K562 (cell line): ENCODE results near the gene GPATCH4. TPM values are rescaled to one million over a fixed set of nuclear protein-coding genes. Genes with fewer than 3 reads are reported as not detected.

ENCODE experiments used
- ARHGAP35 ChIP-seq: fragments of 450-650 bp; IDR thresholded peaks from 2 replicates; pipeline ENCODE4 v1.6.1; 2018; ENCODE audit not compliant: partially characterized antibody
- CTCFL ChIP-seq: IDR thresholded peaks from 2 replicates; pipeline ENCODE4 v1.6.1; 2011; ENCODE audit warnings: borderline replicate concordance, low read depth, mild to moderate bottlenecking, moderate library complexity, low read length; ENCODE audit not compliant: insufficient read depth, poor library complexity, severe bottlenecking
- E2F4 ChIP-seq: sonication (generic); formaldehyde crosslinking; IDR thresholded peaks from 2 replicates; pipeline ENCODE4 v1.8.0; 2022; ENCODE audit warnings: mild to moderate bottlenecking, low read depth, missing genetic modification reagents
- FOXP1 ChIP-seq: sonication (generic); formaldehyde crosslinking; IDR thresholded peaks from 2 replicates; pipeline ENCODE4 v1.8.0; 2022; ENCODE audit warnings: mild to moderate bottlenecking, missing genetic modification reagents
- HLTF ChIP-seq: fragments of 450-650 bp; IDR thresholded peaks from 2 replicates; pipeline ENCODE4 v1.6.1; 2016
- HNRNPL ChIP-seq: fragments of 200-400 bp; formaldehyde crosslinking; IDR thresholded peaks from 2 replicates; pipeline ENCODE4 v1.6.1; 2017; ENCODE audit warnings: low read depth, mild to moderate bottlenecking, low read length
- MAX ChIP-seq: sonication (generic); formaldehyde crosslinking; IDR thresholded peaks from 2 replicates; pipeline ENCODE4 v1.9.0; 2022; ENCODE audit warnings: mild to moderate bottlenecking, missing genetic modification reagents
- MED1 ChIP-seq: sonication (generic); formaldehyde crosslinking; IDR thresholded peaks from 2 replicates; pipeline ENCODE4 v1.8.1; 2023; ENCODE audit warnings: missing genetic modification reagents, borderline replicate concordance
- NR0B1 ChIP-seq: fragments of 450-650 bp; IDR thresholded peaks from one replicate; pipeline ENCODE4 v1.6.1; 2018; ENCODE audit warnings: mild to moderate bottlenecking, moderate library complexity; ENCODE audit not compliant: partially characterized antibody
- NRF1 ChIP-seq, 2 experiments: fragments of 450-650 bp; IDR thresholded peaks in 1 of 2; conservative IDR thresholded peaks in 1 of 2; 2 replicates each; pipeline ENCODE4 v1.6.1; 2014; ENCODE audit warnings: mild to moderate bottlenecking in 2 of 2
- POLR2G ChIP-seq: fragments of 200-400 bp; formaldehyde crosslinking; IDR thresholded peaks from 2 replicates; pipeline ENCODE4 v1.6.1; 2017; ENCODE audit warnings: low read depth, mild to moderate bottlenecking, antibody characterized with exemption, low read length, moderate library complexity
- STAG1 ChIP-seq: sonication (generic); formaldehyde crosslinking; IDR thresholded peaks from 2 replicates; pipeline ENCODE4 v1.5.0; 2020; ENCODE audit warnings: missing genetic modification reagents, borderline replicate concordance
- TARDBP ChIP-seq: fragments of 450-650 bp; IDR thresholded peaks from 2 replicates; pipeline ENCODE4 v1.6.1; 2016
- THRAP3 ChIP-seq: fragments of 450-650 bp; IDR thresholded peaks from 2 replicates; pipeline ENCODE4 v1.6.1; 2016; ENCODE audit warnings: mild to moderate bottlenecking, inconsistent platforms, borderline replicate concordance
- ZNF57 ChIP-seq: fragments of 450-650 bp; formaldehyde crosslinking; IDR thresholded peaks from 2 replicates; pipeline ENCODE4 v1.4.0; 2020; ENCODE audit warnings: mild to moderate bottlenecking, moderate library complexity
- ZNF699 ChIP-seq: fragments of 250-450 bp; sonication (Bioruptor Pico); IDR thresholded peaks from 2 replicates; pipeline ENCODE4 v1.8.0; 2021; ENCODE audit warnings: mild to moderate bottlenecking, moderate library complexity; ENCODE audit not compliant: insufficient replicate concordance
- polyA plus RNA-seq, 8 experiments: library from polyadenylated mRNA; depleted of rRNA in 4 of 8; stranded (reverse) in 5 of 8; unstranded in 3 of 8; fragments of >200 nt; fragmentation: Nextera tagmentation in 2 of 8; fragmentation: Illumina TruSeq in 1 of 8; extraction: Ambion mirVana in 2 of 8; extraction: Trizol in 1 of 8; gene quantifications; 2 replicates each; pipeline versions ENCODE4 v1.2.1 to v1.2.3, GENCODE V29; 2011 to 2014; ENCODE audit warnings: inconsistent platforms in 1 of 8, missing spikeins in 1 of 8
- total RNA-seq, 7 experiments: library from RNA; depleted of rRNA in 6 of 7; stranded (reverse); fragments of >200 nt in 6 of 7; fragmentation: Illumina TruSeq in 2 of 7; extraction: Trizol in 2 of 7; gene quantifications; 2 replicates each; pipeline versions ENCODE4 v1.2.1 to v1.2.3, GENCODE V29; 2011 to 2021; ENCODE audit warnings: low replicate concordance in 1 of 7
- TF ChIP-seq, protein P1 (sequence below): fragments of 450-650 bp; IDR thresholded peaks from 2 replicates; pipeline ENCODE4 v1.6.1; 2017; ENCODE audit warnings: antibody characterized with exemption

The GPATCH4 gene
- total and polyA plus RNA-seq, 9 of the 15 experiments (the other 6 are each of a cell fraction or from before 2014, with no cell fraction given): 43.7 to 105 (median 76.5) TPM

DNA sequence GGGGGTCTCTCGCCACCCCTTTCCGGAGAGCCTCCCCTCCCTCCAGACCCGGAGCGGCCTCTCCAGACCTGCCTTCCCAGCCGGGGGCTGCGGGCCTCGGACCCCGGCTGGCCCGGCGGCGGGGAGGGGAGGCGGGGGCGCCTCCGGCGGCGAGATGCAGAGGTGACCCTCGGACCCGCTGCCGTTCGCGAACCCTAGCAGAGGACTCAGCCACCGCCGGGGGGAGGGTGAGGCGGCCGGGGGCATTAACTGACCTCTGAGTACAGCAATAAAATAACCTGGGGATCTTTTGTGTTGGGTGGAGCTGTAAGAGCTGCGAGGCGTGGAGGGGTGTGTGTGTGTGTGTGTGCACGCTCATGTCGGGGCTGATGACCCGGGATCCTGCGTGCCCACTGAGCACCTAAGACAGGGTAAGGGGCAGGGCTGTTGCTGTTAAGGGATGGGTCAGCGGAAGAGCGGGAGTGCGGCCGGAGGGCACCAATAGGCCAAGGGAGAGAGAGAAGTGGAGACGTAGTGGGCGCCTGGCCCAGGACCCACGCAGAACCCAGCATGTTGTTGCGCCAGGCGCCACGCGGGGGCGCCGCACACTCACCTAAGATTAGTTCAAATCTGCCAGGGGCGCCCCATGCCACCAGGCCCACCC, 24.3 kb upstream of the GPATCH4 start (continued):
- peak; percentile 40 for TF ChIP-seq CTCFL
- TF ChIP-seq MAX (CRISPR knock-in tag): peak; percentile 41; the same call in 1 of the 2 replicates
- TF ChIP-seq HLTF: peak; percentile 83; the same call in 1 of the 2 replicates
- peak; percentile 41; the same call in 1 of the 2 replicates for TF ChIP-seq STAG1
- TF ChIP-seq NRF1 (conservative IDR thresholded peaks at IDR 0.05 in 1 of 2, IDR thresholded peaks at IDR 0.05 in 1 of 2): peak in 1 of 2 experiments; percentile 24; a peak in 1 of 4 replicates
- peak; percentile 55; the same call in 1 of the 2 replicates for TF ChIP-seq FOXP1 (CRISPR knock-in tag)
- TF ChIP-seq ZNF699: no peak
- TF ChIP-seq THRAP3: no peak
- 0 out of 2 replicates have a peak, but pooled peaks have one; percentile 6 for TF ChIP-seq E2F4
- peak; percentile 22; the same call in 1 of the 2 replicates for TF ChIP-seq POLR2G
- TF ChIP-seq TARDBP: peak; percentile 62; the same call in 1 of the 2 replicates
- TF ChIP-seq HNRNPL: 0 out of 2 replicates have a peak, but pooled peaks have one; percentile 53
- TF ChIP-seq MED1 (CRISPR knock-in tag): 0 out of 2 replicates have a peak, but pooled peaks have one; percentile 48
- peak; percentile 57 for TF ChIP-seq ARHGAP35
- TF ChIP-seq ZNF57 (CRISPR knock-in tag): no peak
- no peak for TF ChIP-seq NR0B1
- TF ChIP-seq, protein P1, sequence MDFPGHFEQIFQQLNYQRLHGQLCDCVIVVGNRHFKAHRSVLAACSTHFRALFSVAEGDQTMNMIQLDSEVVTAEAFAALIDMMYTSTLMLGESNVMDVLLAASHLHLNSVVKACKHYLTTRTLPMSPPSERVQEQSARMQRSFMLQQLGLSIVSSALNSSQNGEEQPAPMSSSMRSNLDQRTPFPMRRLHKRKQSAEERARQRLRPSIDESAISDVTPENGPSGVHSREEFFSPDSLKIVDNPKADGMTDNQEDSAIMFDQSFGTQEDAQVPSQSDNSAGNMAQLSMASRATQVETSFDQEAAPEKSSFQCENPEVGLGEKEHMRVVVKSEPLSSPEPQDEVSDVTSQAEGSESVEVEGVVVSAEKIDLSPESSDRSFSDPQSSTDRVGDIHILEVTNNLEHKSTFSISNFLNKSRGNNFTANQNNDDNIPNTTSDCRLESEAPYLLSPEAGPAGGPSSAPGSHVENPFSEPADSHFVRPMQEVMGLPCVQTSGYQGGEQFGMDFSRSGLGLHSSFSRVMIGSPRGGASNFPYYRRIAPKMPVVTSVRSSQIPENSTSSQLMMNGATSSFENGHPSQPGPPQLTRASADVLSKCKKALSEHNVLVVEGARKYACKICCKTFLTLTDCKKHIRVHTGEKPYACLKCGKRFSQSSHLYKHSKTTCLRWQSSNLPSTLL: no peak
